Stimulated activated CD4-positive, alpha-beta T cell treated with anti-CD3 and anti-CD28 coated beads, Interleukin-15, amount 100 ng/mL, for 1 hour (primary cell): Measurements from ENCODE around the gene ZNFX1.
A peak's percentile ranks its signal among the peaks of the same experiment; 100 is the strongest.
"Not testable (repeated sequence)": the region's sequence is repeated elsewhere in the genome, so short reads cannot be mapped to it uniquely, and the experiment has no call there.

ENCODE experiments used
- DNase-seq, 2 donors: peaks; one replicate each; pipeline ENCODE4 v3.0.0-alpha.2; 2020; ENCODE audit warnings: low read depth in 1 of 2, low spot score in 1 of 2

ZNFX1 gene

GRCh38 chr20:49278036-49278817, at the start of gene ZNFX1:
Gene ZNFX1, minus strand, starts transcription at chr20:49278057. Its CDS starts 2,218 bp downstream, at chr20:49275839.
- peak; percentile 96 to 97 for DNase-seq

DNA sequence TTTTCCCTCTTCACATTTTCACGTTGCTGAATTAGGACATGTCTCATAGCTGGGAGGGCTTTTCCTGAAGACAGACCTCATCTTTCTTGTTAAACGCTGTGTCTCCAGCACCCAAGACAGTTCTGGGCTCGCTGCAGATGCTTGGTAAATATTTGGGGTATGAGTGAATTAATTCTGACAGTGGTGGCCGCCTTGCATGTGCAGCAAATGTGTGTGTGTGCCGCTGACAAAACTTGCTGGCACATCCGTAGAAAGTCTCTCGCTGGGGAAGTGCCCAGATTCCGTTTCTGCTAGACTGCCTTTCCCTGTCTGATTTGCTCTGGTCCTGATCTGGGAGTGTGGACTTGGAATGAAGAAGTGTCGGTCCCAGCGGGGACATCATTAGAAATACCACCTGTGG, 48.2 kb upstream of the ZNFX1 start:
- no peak for DNase-seq

DNA sequence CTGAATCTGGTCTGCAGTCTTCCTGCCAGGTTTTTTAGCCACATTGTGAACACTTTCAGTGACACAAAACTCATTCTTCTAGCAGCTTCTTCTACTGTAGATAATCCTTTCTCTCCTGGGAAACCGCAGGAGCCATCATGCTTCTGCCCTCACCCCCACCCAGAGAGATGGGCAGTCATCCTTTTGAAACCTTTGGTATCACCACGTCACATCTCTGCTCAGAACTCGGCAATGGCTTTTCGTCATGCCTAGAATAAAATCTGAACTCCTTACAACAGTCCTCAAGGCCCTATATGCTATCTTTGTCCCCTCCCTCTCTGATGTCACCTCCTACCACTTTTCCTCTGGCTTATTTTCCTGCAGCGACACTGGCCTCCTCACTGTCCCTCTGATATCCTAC, 46.4 kb upstream of the ZNFX1 start:
- DNase-seq, result no peak

GRCh38 chr20:49323622-49324238, 45.9 kb upstream of the ZNFX1 start:
- no peak for DNase-seq

DNA sequence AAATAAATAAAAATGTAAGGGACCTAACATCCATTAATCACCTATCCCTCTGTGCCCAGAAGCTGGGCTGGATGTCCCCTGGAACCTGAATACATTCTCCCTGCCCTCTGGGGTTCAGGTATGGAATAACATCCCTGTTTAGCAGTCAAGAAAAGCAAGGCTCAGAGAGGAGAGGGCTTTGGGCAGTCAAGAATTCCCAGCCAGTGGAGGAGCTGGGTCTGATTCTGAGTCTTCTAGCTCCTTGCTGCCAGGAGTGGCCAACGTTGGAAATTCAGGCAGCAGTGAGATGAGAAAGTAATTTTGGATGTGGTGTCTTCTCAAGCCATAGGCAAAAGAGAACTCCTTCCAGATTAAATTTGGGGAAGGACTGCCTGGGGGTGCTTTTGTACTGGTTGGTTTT, 42.6 kb upstream of the ZNFX1 start:
- no peak for DNase-seq

DNA sequence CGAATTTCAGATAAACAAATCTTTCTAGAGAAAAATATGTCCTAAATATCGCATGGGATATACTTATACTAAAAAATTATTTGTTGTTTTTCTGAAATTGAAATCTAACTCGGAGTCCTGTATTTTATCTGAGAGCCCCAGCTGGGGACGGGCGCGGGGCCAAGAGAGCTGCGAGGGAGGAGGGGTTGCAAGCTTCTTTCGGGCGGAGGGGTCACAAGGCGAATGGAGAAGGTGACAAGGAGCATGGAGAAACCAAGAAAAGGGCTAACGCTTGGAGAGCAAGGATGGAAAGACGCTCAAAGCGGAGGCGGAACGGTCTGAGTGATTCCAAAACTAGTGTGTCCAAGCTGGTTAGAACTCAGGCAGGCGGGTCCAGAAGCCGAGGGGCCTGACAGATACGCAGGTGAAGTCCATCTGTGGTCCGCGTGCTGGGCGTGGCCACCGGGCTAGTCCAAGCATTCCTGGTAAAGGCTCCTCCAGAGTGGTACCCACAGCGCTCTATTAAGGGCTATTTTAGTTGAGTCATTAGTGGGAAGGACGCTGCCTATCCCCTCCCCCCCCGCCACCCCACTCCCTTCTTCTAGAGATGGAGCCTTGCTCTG, 41.5 kb upstream of the ZNFX1 start:
- no peak for DNase-seq

DNA sequence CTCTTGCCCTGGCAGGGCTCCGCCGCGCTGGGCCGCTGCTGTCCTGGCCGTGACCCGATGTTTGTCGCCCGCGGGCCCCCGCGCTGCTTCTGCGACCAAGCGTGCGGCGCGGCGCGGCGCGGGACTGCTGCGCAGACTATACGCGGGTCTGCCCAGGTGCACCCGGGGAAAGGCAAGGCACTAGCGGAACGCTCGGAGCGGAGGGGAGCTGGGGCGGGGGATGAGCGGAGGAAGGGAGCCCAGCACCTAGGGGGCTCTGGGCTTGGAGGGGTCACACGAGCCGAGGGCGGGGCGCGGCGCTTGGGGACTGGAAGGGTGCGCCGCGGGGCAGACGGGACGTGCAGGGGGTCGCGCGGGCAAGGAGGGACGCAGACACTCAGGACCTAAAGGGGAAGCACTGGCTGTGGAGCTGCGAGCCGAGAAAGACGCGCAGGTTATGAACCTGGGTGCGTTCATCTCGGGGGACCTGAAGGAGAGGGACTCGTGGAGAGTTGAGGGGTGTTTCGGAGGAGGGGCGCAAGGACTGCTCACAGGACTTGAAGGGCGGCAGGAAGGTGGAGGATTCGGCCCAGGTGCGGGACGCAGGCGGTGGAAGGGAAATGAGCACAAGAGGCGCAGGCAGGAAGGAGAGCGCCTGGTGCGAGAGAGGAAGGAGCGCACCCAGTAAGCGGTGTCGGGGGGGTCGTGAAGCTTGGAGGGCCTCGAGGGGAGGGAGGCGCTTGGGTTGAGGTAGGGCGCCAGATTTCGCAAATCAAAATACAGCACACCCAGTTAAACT, 40.8 kb upstream of the ZNFX1 start:
- no peak for DNase-seq

GRCh38 chr20:49318091-49318429, 40.2 kb upstream of the ZNFX1 start:
- DNase-seq, result no peak

DNA sequence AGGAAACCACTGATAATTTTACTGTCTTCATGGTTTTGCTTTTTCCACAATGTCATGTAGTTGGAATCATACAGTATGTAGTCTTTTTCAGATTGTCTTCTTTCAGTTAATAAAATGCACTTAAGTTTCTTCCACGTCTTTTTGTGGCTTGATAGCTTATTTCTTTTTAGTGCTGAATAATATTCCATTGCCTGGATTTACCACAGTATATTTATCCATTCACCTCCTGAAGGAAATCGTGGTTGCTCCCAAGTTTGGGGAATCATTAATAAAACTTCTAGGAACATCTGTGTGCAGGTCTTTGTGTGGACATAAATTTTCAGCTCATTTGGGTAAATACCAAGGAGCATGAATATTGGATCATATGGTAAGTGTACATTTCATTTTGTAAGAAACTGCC, 38.8 kb upstream of the ZNFX1 start:
- DNase-seq, result no peak

DNA sequence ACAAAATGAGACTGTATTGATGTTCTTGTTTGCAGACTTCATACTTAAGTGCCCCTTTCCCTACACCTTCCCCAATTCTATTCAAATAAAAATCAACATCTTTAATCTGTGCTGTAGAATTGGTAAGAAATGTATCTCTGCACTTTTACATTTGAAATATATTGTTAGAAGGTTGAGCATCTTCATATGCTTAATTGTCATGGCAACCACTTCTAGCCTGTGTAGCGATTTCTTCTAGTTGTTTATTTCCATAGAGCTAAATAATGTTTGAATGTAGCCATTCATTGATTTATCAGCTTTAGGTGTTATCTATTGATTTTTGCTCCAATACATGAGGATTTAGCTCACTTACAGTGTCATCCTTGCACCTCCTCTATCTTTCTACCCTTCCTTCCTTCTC, 37.7 kb upstream of the ZNFX1 start:
- no peak for DNase-seq

DNA sequence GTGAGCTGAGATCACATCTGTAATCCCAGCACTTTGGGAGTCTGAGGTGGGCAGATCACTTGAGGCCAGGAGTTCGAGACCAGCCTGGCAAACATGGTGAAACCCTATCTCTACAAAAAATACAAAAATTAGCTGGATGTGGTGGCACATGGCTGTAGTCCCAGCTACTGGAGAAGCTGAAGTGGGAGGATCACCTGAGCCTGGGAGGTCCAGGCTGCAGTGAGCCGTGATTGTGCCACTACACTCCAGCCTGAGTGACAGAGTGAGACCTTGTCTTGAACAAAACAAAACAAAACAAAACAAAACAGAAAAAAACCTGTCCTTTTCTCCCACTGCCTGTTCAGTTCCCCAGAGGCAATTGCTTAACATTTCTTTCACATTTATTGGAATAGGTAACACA, 36.2 kb upstream of the ZNFX1 start:
- not testable (repeated sequence) for DNase-seq

- no peak for DNase-seq
Measured at GRCh38 chr20:49313283-49313682, 35.4 kb upstream of the ZNFX1 start.

GRCh38 chr20:49312661-49313060, 34.8 kb upstream of the ZNFX1 start:
- no peak for DNase-seq

DNA sequence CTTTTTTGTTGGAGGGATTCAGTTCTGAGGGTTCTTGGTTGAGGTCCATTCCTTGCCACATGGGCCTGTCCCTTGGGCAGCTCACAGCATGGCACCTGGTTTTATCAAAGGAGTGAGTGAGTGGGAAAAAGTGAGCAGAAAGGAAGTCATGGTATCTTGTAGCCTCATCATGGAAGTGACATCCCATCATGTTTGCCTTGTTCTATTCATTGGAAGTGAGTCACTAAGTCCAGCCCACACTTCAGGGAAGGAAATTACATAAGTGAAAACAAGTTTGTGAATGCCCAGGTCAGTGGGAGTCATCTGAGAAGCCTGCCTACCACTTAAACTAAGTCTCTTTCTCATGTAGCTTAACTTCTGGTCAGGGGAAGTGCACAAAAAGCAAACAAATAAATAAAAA, 32.8 kb upstream of the ZNFX1 start:
- no peak for DNase-seq

GRCh38 chr20:49308875-49309274, 31.0 kb upstream of the ZNFX1 start:
- no peak for DNase-seq

- no peak for DNase-seq
Measured at GRCh38 chr20:49306903-49307620, 29.2 kb upstream of the ZNFX1 start.

GRCh38 chr20:49303065-49303552, 25.3 kb upstream of the ZNFX1 start:
- no peak for DNase-seq

GRCh38 chr20:49297605-49298530, 20.0 kb upstream of the ZNFX1 start:
- no peak for DNase-seq

- DNase-seq, result not testable (repeated sequence)
Measured at GRCh38 chr20:49294002-49294654, 16.3 kb upstream of the ZNFX1 start.
